SJCRH30 (cell line): ENCODE measurements around the gene TMEM41B. TPM values are rescaled to one million over a fixed set of nuclear protein-coding genes. Genes with fewer than 3 reads are reported as not detected.
"Not testable (repeated sequence)": the region's sequence is repeated elsewhere in the genome, so short reads cannot be mapped to it uniquely, and the experiment has no call there.

Source experiments
- DNase-seq, 2 experiments: peaks; one replicate each; pipeline ENCODE4 v3.0.0-alpha.2; 2015 to 2020
- H3K27ac ChIP-seq: fragments of 250-450 bp; sonication (Bioruptor Pico); 2 replicates; pipeline ENCODE4 v1.5.1; 2020; ENCODE audit warnings: mild to moderate bottlenecking, moderate library complexity
- H3K27me3 ChIP-seq: fragments of 250-450 bp; sonication (Bioruptor Pico); 2 replicates; pipeline ENCODE4 v1.5.1; 2020; ENCODE audit warnings: mild to moderate bottlenecking, moderate library complexity
- H3K36me3 ChIP-seq: fragments of 250-450 bp; sonication (Bioruptor Pico); 2 replicates; pipeline ENCODE4 v1.5.1; 2020; ENCODE audit warnings: mild to moderate bottlenecking, moderate library complexity
- H3K4me1 ChIP-seq: fragments of 250-450 bp; sonication (Bioruptor Pico); 2 replicates; pipeline ENCODE4 v1.5.1; 2020; ENCODE audit warnings: mild to moderate bottlenecking, moderate library complexity
- H3K4me3 ChIP-seq: fragments of 250-450 bp; sonication (Bioruptor Pico); 2 replicates; pipeline ENCODE4 v1.5.1; 2020; ENCODE audit warnings: mild to moderate bottlenecking, moderate library complexity
- H3K9me3 ChIP-seq: fragments of 250-450 bp; sonication (Bioruptor Pico); replicated peaks from 2 replicates; pipeline ENCODE4 v1.5.1; 2020; ENCODE audit warnings: mild to moderate bottlenecking, moderate library complexity
- total RNA-seq: library from RNA; depleted of rRNA; stranded (reverse); fragments of >200 nt; shearing (Covaris generic); gene quantifications from 2 replicates; pipeline ENCODE4 v1.2.3, GENCODE V29; 2014

Gene TMEM41B
- total RNA-seq, 1 experiment from 2014 or later, result 73.3 TPM

- H3K27ac ChIP-seq, DNase-seq, H3K4me3 ChIP-seq, H3K9me3 ChIP-seq, H3K27me3 ChIP-seq, H3K36me3 ChIP-seq: not testable (repeated sequence)
- peaks cover 11% of the 10 kb centered on the region for H3K4me1 ChIP-seq
Observed at GRCh38 chr11:9318442-9319376, 4.3 kb upstream of the TMEM41B start.

- Histone ChIP-seq H3K27ac (no peak overlapping the region), H3K4me3 (no peak overlapping the region), H3K27me3 (no peaks in the 10 kb centered on the region), H3K9me3 (no peaks in the 10 kb centered on the region), H3K4me1 (peaks cover 11% of the 10 kb centered on the region), H3K36me3 (peaks cover 2% of the 10 kb centered on the region; the same call in 1 of the 2 replicates)
- no peak for DNase-seq
Observed at GRCh38 chr11:9316334-9316733, 1.9 kb upstream of the TMEM41B start.

DNA sequence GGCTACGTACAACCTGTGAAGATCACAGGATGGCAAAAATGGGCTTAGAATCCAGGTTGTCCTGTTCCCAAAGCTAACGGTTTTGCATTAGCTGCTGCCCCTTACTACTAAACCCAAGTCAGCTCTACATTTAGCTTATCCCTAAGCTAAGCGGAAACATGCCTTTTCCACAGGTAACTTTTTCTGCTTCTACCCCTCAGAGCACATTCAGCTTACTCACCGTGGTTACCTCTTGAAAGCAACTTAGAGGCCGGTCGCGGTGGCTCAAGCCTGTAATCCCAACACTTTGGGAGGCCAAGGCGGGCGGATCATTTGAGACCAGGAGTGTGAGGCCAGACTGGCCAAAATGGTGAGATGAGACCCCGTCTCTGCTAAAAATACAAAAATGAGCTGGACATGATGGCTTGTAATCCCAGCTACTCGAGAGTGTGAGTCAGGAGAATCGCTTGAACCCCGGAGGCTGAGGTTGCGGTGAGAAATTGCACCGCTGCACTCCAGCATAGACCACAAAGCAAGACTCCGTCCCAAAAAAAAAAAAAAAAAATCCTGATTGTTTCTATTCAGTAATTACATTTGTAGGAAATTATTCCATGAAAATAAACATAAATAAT is 790 bp upstream of the TMEM41B start:
- peak overlapping the region; percentile 94 for H3K4me3 ChIP-seq
- H3K9me3 ChIP-seq, result no peaks in the 10 kb centered on the region
- no peaks in the 10 kb centered on the region for H3K27me3 ChIP-seq
- H3K27ac ChIP-seq, result peak overlapping the region; percentile 100
- peak; percentile 75 to 84 for DNase-seq
- H3K4me1 ChIP-seq, result peaks cover 11% of the 10 kb centered on the region
- H3K36me3 ChIP-seq, result peaks cover 2% of the 10 kb centered on the region; the same call in 1 of the 2 replicates

- Histone ChIP-seq H3K27me3 (no peaks in the 10 kb centered on the region), H3K4me1 (peaks cover 4% of the 10 kb centered on the region), H3K27ac (peak overlapping the region; percentile 100), H3K9me3 (no peaks in the 10 kb centered on the region), H3K4me3 (peak overlapping the region; percentile 94), H3K36me3 (peaks cover 2% of the 10 kb centered on the region; the same call in 1 of the 2 replicates)
- peak in 1 of 2 experiments; percentile 49 for DNase-seq
Observed at GRCh38 chr11:9313648-9314290, 624 bp downstream of the TMEM41B start.

GRCh38 chr11:9310485-9311090 is 3.8 kb downstream of the TMEM41B start:
- DNase-seq, result no peak
- Histone ChIP-seq H3K27ac (no peak overlapping the region), H3K4me3 (no peak overlapping the region), H3K9me3 (no peaks in the 10 kb centered on the region; the same call in 1 of the 2 replicates), H3K36me3 (peaks cover 5% of the 10 kb centered on the region), H3K27me3 (no peaks in the 10 kb centered on the region), H3K4me1 (peaks cover under 1% of the 10 kb centered on the region)

- no peak for DNase-seq
- Histone ChIP-seq H3K27me3 (no peaks in the 10 kb centered on the region), H3K36me3 (peaks cover 19% of the 10 kb centered on the region), H3K9me3 (no peaks in the 10 kb centered on the region; the same call in 1 of the 2 replicates), H3K4me1 (no peaks in the 10 kb centered on the region), H3K4me3 (no peak overlapping the region), H3K27ac (no peak overlapping the region)
Observed at GRCh38 chr11:9304178-9304577, 10.2 kb downstream of the TMEM41B start.

GRCh38 chr11:9302448-9302847 is 11.9 kb downstream of the TMEM41B start:
- DNase-seq, result no peak
- Histone ChIP-seq H3K27me3 (no peaks in the 10 kb centered on the region), H3K27ac (no peak overlapping the region)

GRCh38 chr11:9301720-9302119 is 12.7 kb downstream of the TMEM41B start:
- no peak for DNase-seq
- peaks cover 32% of the 10 kb centered on the region for H3K36me3 ChIP-seq
- H3K4me1 ChIP-seq, result no peaks in the 10 kb centered on the region
- no peaks in the 10 kb centered on the region for H3K9me3 ChIP-seq
- no peak overlapping the region for H3K27ac ChIP-seq
- H3K4me3 ChIP-seq, result no peak overlapping the region
- no peaks in the 10 kb centered on the region for H3K27me3 ChIP-seq

More at GRCh38 chr11:9302448-9302847, 11.9 kb downstream of the TMEM41B start:
- no peaks in the 10 kb centered on the region for H3K9me3 ChIP-seq
- peaks cover 25% of the 10 kb centered on the region for H3K36me3 ChIP-seq
- no peaks in the 10 kb centered on the region for H3K4me1 ChIP-seq
- H3K4me3 ChIP-seq, result no peak overlapping the region

- H3K9me3 ChIP-seq, result no peaks in the 10 kb centered on the region
- H3K36me3 ChIP-seq, result peaks cover 58% of the 10 kb centered on the region
- H3K27ac ChIP-seq, result no peak overlapping the region
- no peaks in the 10 kb centered on the region for H3K27me3 ChIP-seq
- DNase-seq, result no peak
- H3K4me1 ChIP-seq, result no peaks in the 10 kb centered on the region
- no peak overlapping the region for H3K4me3 ChIP-seq
Observed at GRCh38 chr11:9293646-9294045, 20.7 kb downstream of the TMEM41B start.

DNA sequence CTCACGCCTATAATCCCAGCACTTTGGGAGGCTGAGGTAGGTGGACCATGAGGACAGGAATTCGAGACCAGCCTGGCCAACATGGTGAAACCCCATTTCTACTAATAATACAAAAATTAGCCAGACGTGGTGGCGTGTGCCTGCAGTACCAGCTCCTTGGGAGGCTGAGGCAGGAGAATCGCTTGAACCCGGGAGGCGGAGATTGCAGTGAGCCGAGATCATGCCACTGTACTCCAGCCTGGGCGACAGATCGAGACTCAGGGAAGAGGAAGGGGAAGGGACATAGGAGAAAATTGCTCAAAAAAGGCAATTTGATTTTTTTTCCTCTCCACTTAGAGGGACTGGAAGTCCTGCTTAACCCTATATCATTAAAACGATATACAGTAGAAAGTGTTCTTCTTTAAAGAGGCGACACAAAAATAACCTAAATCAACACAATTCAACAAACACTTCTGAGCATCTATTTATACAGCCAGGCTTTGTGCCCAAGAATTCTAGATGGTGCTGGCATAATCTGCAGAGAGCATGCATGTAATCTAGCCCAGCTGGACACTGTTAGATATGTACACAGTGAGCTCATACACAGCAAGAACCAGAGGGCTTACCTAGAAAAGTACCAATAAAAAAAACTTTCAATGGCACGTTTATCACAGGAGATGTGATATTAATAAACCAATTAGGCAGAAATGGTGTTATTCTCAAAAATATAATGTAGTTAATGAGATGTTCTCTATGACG is 28.4 kb downstream of the TMEM41B start:
- peaks cover 38% of the 10 kb centered on the region for H3K36me3 ChIP-seq
- no peaks in the 10 kb centered on the region for H3K27me3 ChIP-seq
- no peak overlapping the region for H3K4me3 ChIP-seq
- no peak for DNase-seq
- no peak overlapping the region for H3K27ac ChIP-seq
- peaks cover under 1% of the 10 kb centered on the region; the same call in 1 of the 2 replicates for H3K4me1 ChIP-seq
- H3K9me3 ChIP-seq, result no peaks in the 10 kb centered on the region

GRCh38 chr11:9280655-9281301 is 33.6 kb downstream of the TMEM41B start:
- Histone ChIP-seq H3K4me1 (peaks cover 9% of the 10 kb centered on the region), H3K27me3 (no peaks in the 10 kb centered on the region), H3K36me3 (peaks cover 32% of the 10 kb centered on the region), H3K27ac (no peak overlapping the region), H3K4me3 (no peak overlapping the region), H3K9me3 (no peaks in the 10 kb centered on the region)
- peak; percentile 82 to 87 for DNase-seq

DNA sequence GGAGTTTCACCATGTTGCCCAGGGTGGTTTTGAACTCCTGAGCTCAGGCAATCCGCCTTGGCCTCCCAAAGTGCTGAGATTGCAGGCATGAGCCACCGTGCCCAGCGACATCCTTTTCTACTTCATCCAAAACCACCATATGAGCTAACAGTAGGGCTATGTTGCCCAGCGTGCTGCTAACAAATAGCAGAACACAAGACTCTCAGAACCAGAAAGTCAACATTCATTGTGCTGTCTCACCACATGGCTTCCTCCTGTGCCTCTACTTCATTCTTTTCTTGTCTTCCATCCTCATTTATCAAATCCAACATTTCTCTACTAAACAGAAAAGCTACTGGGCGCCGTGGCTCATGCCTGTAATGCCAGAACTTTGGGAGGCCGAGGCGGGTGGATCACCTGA is 37.2 kb downstream of the TMEM41B start:
- no peak for DNase-seq
- no peak overlapping the region for H3K27ac ChIP-seq
- no peak overlapping the region for H3K4me3 ChIP-seq
- H3K9me3 ChIP-seq, result no peaks in the 10 kb centered on the region
- peaks cover 9% of the 10 kb centered on the region for H3K4me1 ChIP-seq
- peaks cover 18% of the 10 kb centered on the region for H3K36me3 ChIP-seq
- no peaks in the 10 kb centered on the region for H3K27me3 ChIP-seq

DNA sequence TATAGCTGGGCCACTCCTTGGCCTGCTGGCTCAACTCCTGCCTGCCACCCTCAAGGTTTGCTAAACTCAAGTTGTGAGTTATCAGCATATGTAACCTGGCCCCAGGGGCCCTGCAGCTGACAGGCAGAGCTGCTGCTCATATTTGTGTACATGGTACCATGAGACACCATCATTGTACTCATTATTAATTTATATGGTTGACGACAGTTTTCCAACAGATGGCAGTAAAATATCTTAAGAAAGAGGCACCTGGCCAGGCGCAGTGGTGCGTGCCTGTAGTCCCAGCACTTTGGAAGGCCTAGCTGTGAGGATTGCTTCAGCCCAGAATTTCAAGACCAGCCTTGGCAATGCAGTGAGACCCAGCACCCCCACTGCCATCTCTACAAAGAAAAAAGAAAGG is 37.8 kb downstream of the TMEM41B start:
- Histone ChIP-seq H3K4me1 (peaks cover 9% of the 10 kb centered on the region), H3K27me3 (no peaks in the 10 kb centered on the region), H3K36me3 (peaks cover 12% of the 10 kb centered on the region), H3K27ac (no peak overlapping the region), H3K4me3 (no peak overlapping the region), H3K9me3 (no peaks in the 10 kb centered on the region)
- peak in 1 of 2 experiments; percentile 31 for DNase-seq
